IMR-90 (cell line): ENCODE measurements around the gene KCNQ1.

ENCODE experiments used
- BHLHE40 ChIP-seq: fragments of 150-350 bp; IDR thresholded peaks from 2 replicates; pipeline ENCODE4 v1.6.1; 2016; ENCODE audit warnings: mild to moderate bottlenecking, low read depth, low read length
- CEBPB ChIP-seq: IDR thresholded peaks from 2 replicates; pipeline ENCODE4 v1.6.1; 2012; ENCODE audit warnings: low read depth, low read length, improper control_type of control experiment
- CHD1 ChIP-seq: IDR thresholded peaks from 2 replicates; pipeline ENCODE4 v1.6.1; 2012; ENCODE audit warnings: low read depth, low read length, improper control_type of control experiment
- FOS ChIP-seq: fragments of 150-350 bp; IDR thresholded peaks from 2 replicates; pipeline ENCODE4 v1.6.1; 2016; ENCODE audit warnings: low read depth, low read length
- MAFK ChIP-seq: IDR thresholded peaks from 2 replicates; pipeline ENCODE4 v1.6.1; 2012; ENCODE audit warnings: low read depth, low read length, improper control_type of control experiment
- MAZ ChIP-seq: IDR thresholded peaks from 2 replicates; pipeline ENCODE4 v1.6.1; 2012; ENCODE audit warnings: low read depth, mild to moderate bottlenecking, low read length, improper control_type of control experiment, moderate library complexity, borderline replicate concordance
- NFE2L2 ChIP-seq: fragments of 150-350 bp; IDR thresholded peaks from 2 replicates; pipeline ENCODE4 v1.6.1; 2016; ENCODE audit warnings: low read depth, mild to moderate bottlenecking, low read length
- POLR2A ChIP-seq: IDR thresholded peaks from 2 replicates; pipeline ENCODE4 v1.6.1; 2012; ENCODE audit warnings: mild to moderate bottlenecking, low read depth, low read length
- RAD21 ChIP-seq: IDR thresholded peaks from 2 replicates; pipeline ENCODE4 v1.6.1; 2012; ENCODE audit warnings: low read length, improper control_type of control experiment
- RFX5 ChIP-seq: IDR thresholded peaks from 2 replicates; pipeline ENCODE4 v1.8.0; 2012; ENCODE audit warnings: low read depth, mild to moderate bottlenecking, low read length, moderate library complexity
- SMC3 ChIP-seq: fragments of 150-350 bp; IDR thresholded peaks from 2 replicates; pipeline ENCODE4 v1.6.1; 2016; ENCODE audit warnings: low read depth, mild to moderate bottlenecking, antibody characterized with exemption, low read length, moderate library complexity
- TF ChIP-seq, protein P1 (sequence below): fragments of 150-350 bp; IDR thresholded peaks from 2 replicates; pipeline ENCODE4 v1.6.1; 2016; ENCODE audit warnings: low read depth, mild to moderate bottlenecking, low read length, moderate library complexity, borderline replicate concordance
- TF ChIP-seq, protein P2 (sequence below): conservative IDR thresholded peaks from 2 replicates; pipeline ENCODE4 v1.5.1; 2012; ENCODE audit warnings: mild to moderate bottlenecking, low read depth, low read length, improper control_type of control experiment
- TF ChIP-seq, protein P3 (sequence below): fragments of 150-350 bp; IDR thresholded peaks from 2 replicates; pipeline ENCODE4 v1.6.1; 2017; ENCODE audit warnings: mild to moderate bottlenecking, antibody characterized with exemption, low read length, low read depth

DNA sequence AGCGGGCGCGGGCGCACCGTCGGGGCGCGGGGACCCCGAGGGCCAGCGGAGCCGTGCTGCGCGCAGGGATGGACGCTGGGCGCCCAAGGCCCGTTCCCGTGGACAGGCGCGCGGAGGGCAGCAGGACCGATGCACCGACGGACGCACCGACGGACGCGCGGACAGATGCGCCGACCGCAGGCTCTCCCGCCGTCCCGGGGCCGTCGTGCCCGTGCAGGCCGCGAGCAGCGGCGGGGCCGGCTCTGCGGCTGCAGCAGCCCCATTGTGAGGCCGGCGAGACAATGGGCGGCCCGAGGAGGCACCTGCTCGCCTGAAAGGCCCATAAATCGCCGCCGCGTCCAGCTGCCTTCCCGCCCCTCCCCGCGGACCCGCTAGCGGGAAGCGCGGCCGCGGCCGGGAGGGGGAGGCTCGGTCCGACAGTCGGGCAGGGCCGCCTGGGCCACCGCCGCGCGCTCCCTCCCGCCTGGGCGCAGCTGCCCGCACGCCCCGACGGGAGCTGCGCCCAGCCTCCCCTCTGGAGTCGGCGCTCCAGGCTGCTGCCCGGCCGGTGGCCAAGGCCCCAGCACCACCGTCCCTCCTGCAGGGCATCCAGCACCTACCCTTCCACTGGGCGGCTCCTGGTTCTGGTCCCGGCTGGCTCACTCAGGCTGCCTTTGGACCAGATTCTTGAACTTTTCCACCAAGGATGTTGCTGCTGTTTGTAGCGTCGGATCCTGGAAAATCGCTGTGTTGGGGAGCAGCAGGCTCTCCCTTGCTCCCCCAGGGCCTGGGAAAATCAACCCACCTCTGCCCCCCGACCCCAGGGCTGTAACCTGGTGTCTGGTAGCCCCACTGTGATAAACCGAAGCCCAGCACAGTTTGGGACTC is 425.0 kb downstream of the KCNQ1 start:
- TF ChIP-seq, protein P1, sequence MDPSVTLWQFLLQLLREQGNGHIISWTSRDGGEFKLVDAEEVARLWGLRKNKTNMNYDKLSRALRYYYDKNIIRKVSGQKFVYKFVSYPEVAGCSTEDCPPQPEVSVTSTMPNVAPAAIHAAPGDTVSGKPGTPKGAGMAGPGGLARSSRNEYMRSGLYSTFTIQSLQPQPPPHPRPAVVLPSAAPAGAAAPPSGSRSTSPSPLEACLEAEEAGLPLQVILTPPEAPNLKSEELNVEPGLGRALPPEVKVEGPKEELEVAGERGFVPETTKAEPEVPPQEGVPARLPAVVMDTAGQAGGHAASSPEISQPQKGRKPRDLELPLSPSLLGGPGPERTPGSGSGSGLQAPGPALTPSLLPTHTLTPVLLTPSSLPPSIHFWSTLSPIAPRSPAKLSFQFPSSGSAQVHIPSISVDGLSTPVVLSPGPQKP: no peak
- TF ChIP-seq, protein P2, sequence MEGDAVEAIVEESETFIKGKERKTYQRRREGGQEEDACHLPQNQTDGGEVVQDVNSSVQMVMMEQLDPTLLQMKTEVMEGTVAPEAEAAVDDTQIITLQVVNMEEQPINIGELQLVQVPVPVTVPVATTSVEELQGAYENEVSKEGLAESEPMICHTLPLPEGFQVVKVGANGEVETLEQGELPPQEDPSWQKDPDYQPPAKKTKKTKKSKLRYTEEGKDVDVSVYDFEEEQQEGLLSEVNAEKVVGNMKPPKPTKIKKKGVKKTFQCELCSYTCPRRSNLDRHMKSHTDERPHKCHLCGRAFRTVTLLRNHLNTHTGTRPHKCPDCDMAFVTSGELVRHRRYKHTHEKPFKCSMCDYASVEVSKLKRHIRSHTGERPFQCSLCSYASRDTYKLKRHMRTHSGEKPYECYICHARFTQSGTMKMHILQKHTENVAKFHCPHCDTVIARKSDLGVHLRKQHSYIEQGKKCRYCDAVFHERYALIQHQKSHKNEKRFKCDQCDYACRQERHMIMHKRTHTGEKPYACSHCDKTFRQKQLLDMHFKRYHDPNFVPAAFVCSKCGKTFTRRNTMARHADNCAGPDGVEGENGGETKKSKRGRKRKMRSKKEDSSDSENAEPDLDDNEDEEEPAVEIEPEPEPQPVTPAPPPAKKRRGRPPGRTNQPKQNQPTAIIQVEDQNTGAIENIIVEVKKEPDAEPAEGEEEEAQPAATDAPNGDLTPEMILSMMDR: no peak
- TF ChIP-seq FOS: no peak
- TF ChIP-seq POLR2A: no peak
- no peak for TF ChIP-seq BHLHE40
- TF ChIP-seq, protein P3, sequence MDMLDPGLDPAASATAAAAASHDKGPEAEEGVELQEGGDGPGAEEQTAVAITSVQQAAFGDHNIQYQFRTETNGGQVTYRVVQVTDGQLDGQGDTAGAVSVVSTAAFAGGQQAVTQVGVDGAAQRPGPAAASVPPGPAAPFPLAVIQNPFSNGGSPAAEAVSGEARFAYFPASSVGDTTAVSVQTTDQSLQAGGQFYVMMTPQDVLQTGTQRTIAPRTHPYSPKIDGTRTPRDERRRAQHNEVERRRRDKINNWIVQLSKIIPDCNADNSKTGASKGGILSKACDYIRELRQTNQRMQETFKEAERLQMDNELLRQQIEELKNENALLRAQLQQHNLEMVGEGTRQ: no peak
- no peak for TF ChIP-seq CEBPB
- TF ChIP-seq MAZ: no peak
- no peak for TF ChIP-seq RAD21
- no peak for TF ChIP-seq SMC3
- TF ChIP-seq NFE2L2: no peak
- TF ChIP-seq MAFK: no peak
- no peak for TF ChIP-seq RFX5
- TF ChIP-seq CHD1: no peak
